HG02938 (cell line): ENCODE results near the gene STEEP1.

Experiments used
- ATAC-seq: cut with Tn5 transposase; IDR thresholded peaks from one replicate; pipeline ENCODE4 v1.9.1; 2021; ENCODE audit warnings: mild to moderate bottlenecking, moderate library complexity; ENCODE audit not compliant: unreplicated experiment

Gene STEEP1

DNA sequence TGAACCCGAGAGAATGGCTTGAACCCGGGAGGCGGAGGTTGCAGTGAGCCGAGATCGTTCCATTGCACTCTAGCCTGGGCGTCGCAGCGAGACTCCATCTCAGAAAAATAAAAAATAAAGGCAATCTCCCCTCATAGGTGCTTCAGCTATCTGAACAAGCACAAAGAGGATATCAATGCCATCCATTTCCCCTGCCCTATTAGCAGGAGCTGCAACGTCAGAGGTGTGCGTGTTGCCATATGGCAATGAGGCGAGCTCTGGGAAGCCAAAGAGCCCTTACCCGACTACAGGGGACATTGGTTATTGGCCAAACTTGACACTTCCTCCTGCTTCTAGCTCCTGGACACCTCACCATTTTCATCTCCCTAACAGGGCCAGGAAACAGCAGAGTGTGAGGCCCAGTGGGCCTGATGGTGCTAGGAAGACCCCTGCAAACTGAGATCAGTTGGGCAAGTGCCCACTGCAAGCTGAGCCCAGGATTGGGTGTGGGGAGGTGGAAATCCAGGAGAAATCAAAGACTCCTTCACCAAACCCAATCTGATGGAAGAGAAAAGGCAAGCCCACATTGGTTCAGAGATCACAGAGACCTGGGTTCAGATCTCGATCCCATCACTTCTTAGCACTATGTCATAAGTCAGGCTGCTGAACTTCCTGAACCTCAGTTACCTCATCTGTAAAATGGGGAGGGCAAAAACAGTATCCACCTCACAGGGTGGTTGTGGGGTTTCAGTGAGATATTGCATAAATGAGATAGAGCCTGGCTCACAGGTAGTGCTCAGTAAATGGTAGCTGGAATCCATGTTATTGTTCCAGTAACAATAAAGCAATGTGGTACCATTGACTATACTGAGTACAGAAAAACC, 75.8 kb downstream of the STEEP1 start:
- ATAC-seq = no peak

DNA sequence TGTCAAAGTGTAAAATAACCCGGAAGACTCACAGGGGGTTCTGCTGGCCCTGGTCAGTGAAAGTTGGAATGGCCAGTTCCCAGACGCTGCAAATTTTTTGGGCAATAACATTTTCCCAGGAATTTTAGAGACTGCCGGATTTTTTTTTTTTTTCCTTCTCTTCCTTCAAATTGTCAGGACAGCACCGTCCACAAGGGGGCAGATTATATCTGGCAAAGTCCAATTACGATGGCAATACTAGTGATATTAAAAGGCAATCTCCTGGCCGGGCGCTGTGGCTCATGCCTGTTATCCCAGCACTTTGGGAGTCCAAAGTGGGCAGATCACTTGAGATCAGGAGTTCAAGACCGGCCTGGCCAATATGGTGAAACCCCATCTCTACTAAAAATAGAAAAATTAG, 76.5 kb downstream of the STEEP1 start:
- no peak for ATAC-seq
